Measurements from ENCODE around the gene KLHDC2.

- TF ChIP-seq SUZ12 (IDR thresholded peaks at IDR 0.05), result no peak
- no peak for TF ChIP-seq FOXA1 (IDR thresholded peaks at IDR 0.05)
- no peak for TF ChIP-seq FOXK2 (IDR thresholded peaks at IDR 0.05)
- TF ChIP-seq PKNOX1 (IDR thresholded peaks at IDR 0.05), result no peak
- TF ChIP-seq NFRKB (IDR thresholded peaks at IDR 0.05), result no peak
- TF ChIP-seq BHLHE40 (IDR thresholded peaks at IDR 0.05; ENCODE audit: borderline replicate concordance), result no peak
- no peak for TF ChIP-seq TARDBP (IDR thresholded peaks at IDR 0.05)
- no peak for TF ChIP-seq SP1 (IDR thresholded peaks at IDR 0.05)
- no peak for TF ChIP-seq FOXM1 (IDR thresholded peaks at IDR 0.05; ENCODE audit: borderline replicate concordance)
- TF ChIP-seq HDGF (IDR thresholded peaks at IDR 0.05; ENCODE audit: borderline replicate concordance), result no peak
- TF ChIP-seq ZNF384 (IDR thresholded peaks at IDR 0.05), result no peak
Observed at GRCh38 chr14:49768301-49769121, 558 bp downstream of the KLHDC2 start.
